ENCODE data around the gene GRK7. TPM values are rescaled to one million over a fixed set of nuclear protein-coding genes. Genes with fewer than 3 reads are reported as not detected.

Gene GRK7
- total RNA-seq, 1 experiment from 2014 or later = not detected

GRCh38 chr3:141735770-141736465, 27.3 kb upstream of the GRK7 start:
- Histone ChIP-seq H3K4me1 (ENCODE audit: insufficient read depth, low read length) (no peaks in the 10 kb centered on the region; the same call in 1 of the 2 replicates), H4K20me1 (ENCODE audit: control insufficient read depth, insufficient read depth, insufficient read length) (no peaks in the 10 kb centered on the region), H3K4me2 (ENCODE audit: insufficient read depth, insufficient read length, low read length) (no peak overlapping the region), H3K23me2 (ENCODE audit: insufficient read length, low read depth, low read length, poor library complexity, severe bottlenecking) (peaks cover 6% of the 10 kb centered on the region), H3K9me3 (ENCODE audit: control insufficient read depth, low read depth, low read length) (no peaks in the 10 kb centered on the region), H2BK120ac (ENCODE audit: low read depth, low read length, poor library complexity, severe bottlenecking) (no peak overlapping the region), H4K5ac (ENCODE audit: insufficient read length, low read depth, low read length) (no peak overlapping the region), H3K23ac (ENCODE audit: insufficient read length, low read depth, low read length) (no peak overlapping the region), H2AK5ac (ENCODE audit: insufficient read length, low read length) (no peak overlapping the region), H3K18ac (ENCODE audit: insufficient read length, low read depth, low read length) (no peak overlapping the region), H3K56ac (ENCODE audit: insufficient read length, low read depth, low read length) (no peak overlapping the region), H2BK12ac (ENCODE audit: insufficient read length, low read depth, low read length) (no peak overlapping the region), H2BK5ac (ENCODE audit: insufficient read length, low read length) (no peak overlapping the region), H3K79me2 (ENCODE audit: insufficient read depth, low read length) (peaks cover 15% of the 10 kb centered on the region), H3K27me3 (ENCODE audit: insufficient read depth, low read length) (no peaks in the 10 kb centered on the region), H3K27ac (ENCODE audit: insufficient read length, low read depth, low read length) (no peak overlapping the region), H4K8ac (replicated peaks; ENCODE audit: insufficient read length, low read depth, low read length) (no peak overlapping the region), H2AFZ (ENCODE audit: low read length) (no peak overlapping the region), H4K91ac (ENCODE audit: insufficient read length, low read depth, low read length) (no peak overlapping the region), H3K4ac (ENCODE audit: low read depth, low read length) (no peak overlapping the region), H3K9ac (ENCODE audit: extremely low read depth, insufficient read length, low read length) (no peak overlapping the region), H3K14ac (ENCODE audit: insufficient read depth, low read length) (no peak overlapping the region), H3K79me1 (ENCODE audit: insufficient read depth, low read depth, low read length, poor library complexity, severe bottlenecking) (no peaks in the 10 kb centered on the region), H3T11ph (ENCODE audit: low read length) (no peak overlapping the region), H2BK15ac (ENCODE audit: low read depth, low read length) (no peak overlapping the region), H2BK20ac (ENCODE audit: low read depth, low read length, poor library complexity, severe bottlenecking) (no peak overlapping the region)
- no peak overlapping the region for H3K4me3 Mint-ChIP-seq
- no peaks in the 10 kb centered on the region for H3K27me3 Mint-ChIP-seq (ENCODE audit: low read depth)
- H3K27ac Mint-ChIP-seq = no peak overlapping the region
- no CpG with 5 or more reads among the region's 7 CpGs for WGBS (ENCODE audit: extremely low coverage, insufficient read length, low lambda C conversion rate)
- no peak for DNase-seq
- TF ChIP-seq, protein P1, sequence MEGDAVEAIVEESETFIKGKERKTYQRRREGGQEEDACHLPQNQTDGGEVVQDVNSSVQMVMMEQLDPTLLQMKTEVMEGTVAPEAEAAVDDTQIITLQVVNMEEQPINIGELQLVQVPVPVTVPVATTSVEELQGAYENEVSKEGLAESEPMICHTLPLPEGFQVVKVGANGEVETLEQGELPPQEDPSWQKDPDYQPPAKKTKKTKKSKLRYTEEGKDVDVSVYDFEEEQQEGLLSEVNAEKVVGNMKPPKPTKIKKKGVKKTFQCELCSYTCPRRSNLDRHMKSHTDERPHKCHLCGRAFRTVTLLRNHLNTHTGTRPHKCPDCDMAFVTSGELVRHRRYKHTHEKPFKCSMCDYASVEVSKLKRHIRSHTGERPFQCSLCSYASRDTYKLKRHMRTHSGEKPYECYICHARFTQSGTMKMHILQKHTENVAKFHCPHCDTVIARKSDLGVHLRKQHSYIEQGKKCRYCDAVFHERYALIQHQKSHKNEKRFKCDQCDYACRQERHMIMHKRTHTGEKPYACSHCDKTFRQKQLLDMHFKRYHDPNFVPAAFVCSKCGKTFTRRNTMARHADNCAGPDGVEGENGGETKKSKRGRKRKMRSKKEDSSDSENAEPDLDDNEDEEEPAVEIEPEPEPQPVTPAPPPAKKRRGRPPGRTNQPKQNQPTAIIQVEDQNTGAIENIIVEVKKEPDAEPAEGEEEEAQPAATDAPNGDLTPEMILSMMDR (conservative IDR thresholded peaks at IDR 0.05) = no peak
- no peaks in the 10 kb centered on the region for H3K9me3 Mint-ChIP-seq
- H3K4me1 Mint-ChIP-seq = peaks cover 11 to 18% of the 10 kb centered on the region in 2 experiments
- peaks cover 2% of the 10 kb centered on the region in 3 experiments; a peak in 5 of 7 replicates for H3K36me3 Mint-ChIP-seq (ENCODE audit: insufficient read depth in 1 of 3, low read depth in 3 of 3)
